CD4-positive, alpha-beta T cell treated with Interleukin-17A for 1 hour (primary cell): ENCODE measurements around the gene AGMO.

Experiments
- DNase-seq: peaks from one replicate; pipeline ENCODE4 v3.0.0-alpha.2; 2020

AGMO gene

GRCh38 chr7:15561835-15562234 is at the start of gene AGMO:
AGMO (minus strand) TSS chr7:15562015.
- no peak for DNase-seq

- DNase-seq = no peak
Measured at GRCh38 chr7:15610503-15610902, 48.7 kb upstream of the AGMO start.

- DNase-seq = no peak
Measured at GRCh38 chr7:15609287-15609686, 47.5 kb upstream of the AGMO start.

GRCh38 chr7:15607529-15608210 is 45.9 kb upstream of the AGMO start:
- DNase-seq = no peak

- DNase-seq = no peak
Measured at GRCh38 chr7:15606561-15606960, 44.7 kb upstream of the AGMO start.

- no peak for DNase-seq
Measured at GRCh38 chr7:15604166-15604565, 42.4 kb upstream of the AGMO start.

- no peak for DNase-seq
Measured at GRCh38 chr7:15603124-15603523, 41.3 kb upstream of the AGMO start.

GRCh38 chr7:15602236-15602635 is 40.4 kb upstream of the AGMO start:
- DNase-seq = no peak

GRCh38 chr7:15601175-15601574 is 39.4 kb upstream of the AGMO start:
- DNase-seq = no peak

- no peak for DNase-seq
Measured at GRCh38 chr7:15600298-15600697, 38.5 kb upstream of the AGMO start.

- no peak for DNase-seq
Measured at GRCh38 chr7:15594461-15594860, 32.6 kb upstream of the AGMO start.

GRCh38 chr7:15593382-15593781 is 31.6 kb upstream of the AGMO start:
- DNase-seq = no peak

GRCh38 chr7:15586266-15586665 is 24.5 kb upstream of the AGMO start:
- DNase-seq = no peak

- no peak for DNase-seq
Measured at GRCh38 chr7:15584575-15584974, 22.8 kb upstream of the AGMO start.

GRCh38 chr7:15582773-15583172 is 21.0 kb upstream of the AGMO start:
- DNase-seq = no peak

- no peak for DNase-seq
Measured at GRCh38 chr7:15581352-15581951, 19.6 kb upstream of the AGMO start.

- no peak for DNase-seq
Measured at GRCh38 chr7:15580604-15581351, 19.0 kb upstream of the AGMO start.

- no peak for DNase-seq
Measured at GRCh38 chr7:15577600-15577999, 15.8 kb upstream of the AGMO start.

GRCh38 chr7:15571301-15571878 is 9.6 kb upstream of the AGMO start:
- DNase-seq = no peak

GRCh38 chr7:15567652-15568051 is 5.8 kb upstream of the AGMO start:
- no peak for DNase-seq

GRCh38 chr7:15567036-15567435 is 5.2 kb upstream of the AGMO start:
- no peak for DNase-seq

GRCh38 chr7:15566476-15566875 is 4.7 kb upstream of the AGMO start:
- no peak for DNase-seq

GRCh38 chr7:15560968-15561367 is 847 bp downstream of the AGMO start:
- no peak for DNase-seq

- no peak for DNase-seq
Measured at GRCh38 chr7:15559416-15559928, 2.3 kb downstream of the AGMO start.
